ENCODE measurements around the gene WNT9B.

DNA sequence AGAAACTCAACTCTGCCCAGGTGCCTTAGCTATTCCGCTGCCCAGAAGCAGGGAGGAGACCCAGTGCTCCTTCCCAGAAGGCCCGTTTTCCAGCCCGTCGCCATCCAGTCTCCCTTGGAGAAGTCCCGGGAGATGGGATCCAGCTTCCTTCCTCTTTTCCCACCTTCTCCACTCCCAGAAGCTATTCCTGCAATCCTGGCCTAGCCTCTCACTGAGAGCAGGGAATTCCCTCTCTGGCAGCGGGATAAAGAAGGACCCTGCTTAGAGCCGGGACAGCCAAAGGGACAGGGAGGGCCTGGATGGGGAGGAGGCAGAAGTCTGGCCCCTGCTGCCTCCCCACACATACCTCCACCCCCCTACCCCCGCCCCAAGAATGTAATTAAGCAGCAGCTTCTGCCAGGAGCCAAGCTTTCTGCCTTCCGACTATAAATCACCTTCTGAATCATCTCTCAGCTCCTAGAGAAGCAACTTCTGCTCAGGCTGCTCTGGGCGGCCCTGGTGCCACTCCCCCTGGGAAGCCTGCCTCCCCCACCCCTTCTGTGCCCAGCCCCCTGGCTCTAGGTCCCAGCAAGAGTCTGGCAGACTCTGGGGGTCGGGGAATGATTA, 39.3 kb upstream of the WNT9B start:
- TF ChIP-seq, protein P1, sequence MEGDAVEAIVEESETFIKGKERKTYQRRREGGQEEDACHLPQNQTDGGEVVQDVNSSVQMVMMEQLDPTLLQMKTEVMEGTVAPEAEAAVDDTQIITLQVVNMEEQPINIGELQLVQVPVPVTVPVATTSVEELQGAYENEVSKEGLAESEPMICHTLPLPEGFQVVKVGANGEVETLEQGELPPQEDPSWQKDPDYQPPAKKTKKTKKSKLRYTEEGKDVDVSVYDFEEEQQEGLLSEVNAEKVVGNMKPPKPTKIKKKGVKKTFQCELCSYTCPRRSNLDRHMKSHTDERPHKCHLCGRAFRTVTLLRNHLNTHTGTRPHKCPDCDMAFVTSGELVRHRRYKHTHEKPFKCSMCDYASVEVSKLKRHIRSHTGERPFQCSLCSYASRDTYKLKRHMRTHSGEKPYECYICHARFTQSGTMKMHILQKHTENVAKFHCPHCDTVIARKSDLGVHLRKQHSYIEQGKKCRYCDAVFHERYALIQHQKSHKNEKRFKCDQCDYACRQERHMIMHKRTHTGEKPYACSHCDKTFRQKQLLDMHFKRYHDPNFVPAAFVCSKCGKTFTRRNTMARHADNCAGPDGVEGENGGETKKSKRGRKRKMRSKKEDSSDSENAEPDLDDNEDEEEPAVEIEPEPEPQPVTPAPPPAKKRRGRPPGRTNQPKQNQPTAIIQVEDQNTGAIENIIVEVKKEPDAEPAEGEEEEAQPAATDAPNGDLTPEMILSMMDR (conservative IDR thresholded peaks at IDR 0.05; ENCODE audit: low read depth, low read length): no peak
- TF ChIP-seq EZH2 (IDR thresholded peaks at IDR 0.05; ENCODE audit: borderline replicate concordance, low read depth, low read length, poor library complexity, severe bottlenecking): no peak

Measured in A673 (cell line).